ENCODE results near the gene LIPT2. TPM values are rescaled to one million over a fixed set of nuclear protein-coding genes. Genes with fewer than 3 reads are reported as not detected.

Gene LIPT2
- total RNA-seq, 1 experiment from 2014 or later: 9.3 TPM

- TF ChIP-seq ZNF532 (CRISPR knock-in tag; IDR thresholded peaks at IDR 0.05; ENCODE audit: borderline replicate concordance) (no peak), JAZF1 (CRISPR knock-in tag; IDR thresholded peaks at IDR 0.05) (no peak), PRDM15 (CRISPR knock-in tag; IDR thresholded peaks at IDR 0.05) (no peak), FOXK1 (CRISPR knock-in tag; IDR thresholded peaks at IDR 0.05) (no peak), TEAD1 (CRISPR knock-in tag; IDR thresholded peaks at IDR 0.05) (no peak), ATF1 (CRISPR knock-in tag; IDR thresholded peaks at IDR 0.05) (no peak), ZNF263 (CRISPR knock-in tag; IDR thresholded peaks at IDR 0.05; ENCODE audit: low read depth) (no peak), HMGA2 (CRISPR knock-in tag; IDR thresholded peaks at IDR 0.05) (no peak), EMX1 (CRISPR knock-in tag; IDR thresholded peaks at IDR 0.05) (no peak), PREB (CRISPR knock-in tag; IDR thresholded peaks at IDR 0.05; ENCODE audit: borderline replicate concordance) (no peak), STAT6 (CRISPR knock-in tag; conservative IDR thresholded peaks at IDR 0.05; ENCODE audit: low read depth) (no peak), RORB (CRISPR knock-in tag; IDR thresholded peaks at IDR 0.05) (no peak), ZNF121 (CRISPR knock-in tag; IDR thresholded peaks at IDR 0.05) (no peak), NFATC4 (CRISPR knock-in tag; IDR thresholded peaks at IDR 0.05) (no peak)
These were observed 25.0 kb downstream of the LIPT2 start (continued) for GRCh38 chr11:74468521-74468920.

- Mint-ChIP-seq H3K27me3 (ENCODE audit: low read depth) (peaks cover 24% of the 10 kb centered on the region), H3K9me3 (no peaks in the 10 kb centered on the region), H3K36me3 (no peaks in the 10 kb centered on the region), H3K4me3 (peak overlapping the region; percentile 67), H3K27ac (no peak overlapping the region), H3K4me1 (peaks cover 21% of the 10 kb centered on the region)
- POLR2A ChIA-PET: no interaction called here
- no peak for ATAC-seq
- DNase-seq (ENCODE audit: low spot score): no peak
- CTCF ChIA-PET: interaction anchor here (1.7 to 2.1 kb wide), 2 partner anchors 15 to 26 kb away, joined by 10 to 17 read pairs; partner anchors contain the start of gene LIPT2
- TF ChIP-seq USF2 (CRISPR knock-in tag; IDR thresholded peaks at IDR 0.05) (no peak), GRHL2 (CRISPR knock-in tag; IDR thresholded peaks at IDR 0.05; ENCODE audit: insufficient replicate concordance, severe bottlenecking) (no peak), KAT7 (CRISPR knock-in tag; IDR thresholded peaks at IDR 0.05; ENCODE audit: borderline replicate concordance) (no peak), SMAD4 (CRISPR knock-in tag; IDR thresholded peaks at IDR 0.05) (no peak), PREB (CRISPR knock-in tag; IDR thresholded peaks at IDR 0.05; ENCODE audit: borderline replicate concordance) (no peak), CBFB (CRISPR knock-in tag; IDR thresholded peaks at IDR 0.05; ENCODE audit: low read depth) (no peak), CDX4 (CRISPR knock-in tag; IDR thresholded peaks at IDR 0.05; ENCODE audit: borderline replicate concordance) (no peak), ELF4 (CRISPR knock-in tag; IDR thresholded peaks at IDR 0.05; ENCODE audit: low read depth) (no peak)
These were observed 25.5 kb downstream of the LIPT2 start for GRCh38 chr11:74468058-74468457.
